Measurements from ENCODE around the gene MYB. TPM values are rescaled to one million over a fixed set of nuclear protein-coding genes. Genes with fewer than 3 reads are reported as not detected.

Gene MYB
- total and polyA plus RNA-seq, 2 experiments from 2014 or later = 4.2 to 7.9 TPM

DNA sequence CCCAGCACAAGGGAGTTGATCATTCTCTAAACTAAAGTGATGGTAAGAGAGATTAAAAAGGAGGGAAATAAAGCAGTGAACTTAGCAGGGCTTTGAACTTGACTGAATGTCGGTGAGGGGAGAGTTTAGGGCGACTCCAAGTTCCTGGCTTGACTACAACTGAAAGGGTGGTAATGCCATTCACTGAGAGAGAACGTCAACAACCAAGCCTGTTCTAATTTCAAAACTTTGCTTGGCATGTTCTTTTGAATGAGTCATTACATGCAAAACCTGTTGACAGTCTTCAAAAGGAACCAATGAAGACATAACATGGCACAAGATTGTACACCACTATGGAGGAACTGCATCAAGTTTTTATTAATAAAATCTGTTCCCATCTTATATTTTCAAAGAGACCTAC, 10.3 kb upstream of the MYB start:
- H3K4me3 Mint-ChIP-seq = no peak overlapping the region
- TF ChIP-seq EZH2 (IDR thresholded peaks at IDR 0.05; ENCODE audit: low read depth, unreplicated experiment) (no peak), STAT1 (IDR thresholded peaks at IDR 0.05; ENCODE audit: unreplicated experiment) (no peak), NANOG (IDR thresholded peaks at IDR 0.05; ENCODE audit: borderline replicate concordance) (no peak), EZH2phosphoT487 (IDR thresholded peaks at IDR 0.05; ENCODE audit: unreplicated experiment) (no peak), ZNF331 (CRISPR knock-in tag; IDR thresholded peaks at IDR 0.05; ENCODE audit: low read depth) (no peak), POLR2AphosphoS5 (IDR thresholded peaks at IDR 0.05; ENCODE audit: low read depth) (no peak), ZNF114 (CRISPR knock-in tag; IDR thresholded peaks at IDR 0.05) (no peak), CREB1 (CRISPR knock-in tag; IDR thresholded peaks at IDR 0.05; ENCODE audit: low read depth) (no peak), ETS1 (IDR thresholded peaks at IDR 0.05) (no peak), JUNB (IDR thresholded peaks at IDR 0.05; ENCODE audit: unreplicated experiment) (no peak)
- TF ChIP-seq, protein P1, sequence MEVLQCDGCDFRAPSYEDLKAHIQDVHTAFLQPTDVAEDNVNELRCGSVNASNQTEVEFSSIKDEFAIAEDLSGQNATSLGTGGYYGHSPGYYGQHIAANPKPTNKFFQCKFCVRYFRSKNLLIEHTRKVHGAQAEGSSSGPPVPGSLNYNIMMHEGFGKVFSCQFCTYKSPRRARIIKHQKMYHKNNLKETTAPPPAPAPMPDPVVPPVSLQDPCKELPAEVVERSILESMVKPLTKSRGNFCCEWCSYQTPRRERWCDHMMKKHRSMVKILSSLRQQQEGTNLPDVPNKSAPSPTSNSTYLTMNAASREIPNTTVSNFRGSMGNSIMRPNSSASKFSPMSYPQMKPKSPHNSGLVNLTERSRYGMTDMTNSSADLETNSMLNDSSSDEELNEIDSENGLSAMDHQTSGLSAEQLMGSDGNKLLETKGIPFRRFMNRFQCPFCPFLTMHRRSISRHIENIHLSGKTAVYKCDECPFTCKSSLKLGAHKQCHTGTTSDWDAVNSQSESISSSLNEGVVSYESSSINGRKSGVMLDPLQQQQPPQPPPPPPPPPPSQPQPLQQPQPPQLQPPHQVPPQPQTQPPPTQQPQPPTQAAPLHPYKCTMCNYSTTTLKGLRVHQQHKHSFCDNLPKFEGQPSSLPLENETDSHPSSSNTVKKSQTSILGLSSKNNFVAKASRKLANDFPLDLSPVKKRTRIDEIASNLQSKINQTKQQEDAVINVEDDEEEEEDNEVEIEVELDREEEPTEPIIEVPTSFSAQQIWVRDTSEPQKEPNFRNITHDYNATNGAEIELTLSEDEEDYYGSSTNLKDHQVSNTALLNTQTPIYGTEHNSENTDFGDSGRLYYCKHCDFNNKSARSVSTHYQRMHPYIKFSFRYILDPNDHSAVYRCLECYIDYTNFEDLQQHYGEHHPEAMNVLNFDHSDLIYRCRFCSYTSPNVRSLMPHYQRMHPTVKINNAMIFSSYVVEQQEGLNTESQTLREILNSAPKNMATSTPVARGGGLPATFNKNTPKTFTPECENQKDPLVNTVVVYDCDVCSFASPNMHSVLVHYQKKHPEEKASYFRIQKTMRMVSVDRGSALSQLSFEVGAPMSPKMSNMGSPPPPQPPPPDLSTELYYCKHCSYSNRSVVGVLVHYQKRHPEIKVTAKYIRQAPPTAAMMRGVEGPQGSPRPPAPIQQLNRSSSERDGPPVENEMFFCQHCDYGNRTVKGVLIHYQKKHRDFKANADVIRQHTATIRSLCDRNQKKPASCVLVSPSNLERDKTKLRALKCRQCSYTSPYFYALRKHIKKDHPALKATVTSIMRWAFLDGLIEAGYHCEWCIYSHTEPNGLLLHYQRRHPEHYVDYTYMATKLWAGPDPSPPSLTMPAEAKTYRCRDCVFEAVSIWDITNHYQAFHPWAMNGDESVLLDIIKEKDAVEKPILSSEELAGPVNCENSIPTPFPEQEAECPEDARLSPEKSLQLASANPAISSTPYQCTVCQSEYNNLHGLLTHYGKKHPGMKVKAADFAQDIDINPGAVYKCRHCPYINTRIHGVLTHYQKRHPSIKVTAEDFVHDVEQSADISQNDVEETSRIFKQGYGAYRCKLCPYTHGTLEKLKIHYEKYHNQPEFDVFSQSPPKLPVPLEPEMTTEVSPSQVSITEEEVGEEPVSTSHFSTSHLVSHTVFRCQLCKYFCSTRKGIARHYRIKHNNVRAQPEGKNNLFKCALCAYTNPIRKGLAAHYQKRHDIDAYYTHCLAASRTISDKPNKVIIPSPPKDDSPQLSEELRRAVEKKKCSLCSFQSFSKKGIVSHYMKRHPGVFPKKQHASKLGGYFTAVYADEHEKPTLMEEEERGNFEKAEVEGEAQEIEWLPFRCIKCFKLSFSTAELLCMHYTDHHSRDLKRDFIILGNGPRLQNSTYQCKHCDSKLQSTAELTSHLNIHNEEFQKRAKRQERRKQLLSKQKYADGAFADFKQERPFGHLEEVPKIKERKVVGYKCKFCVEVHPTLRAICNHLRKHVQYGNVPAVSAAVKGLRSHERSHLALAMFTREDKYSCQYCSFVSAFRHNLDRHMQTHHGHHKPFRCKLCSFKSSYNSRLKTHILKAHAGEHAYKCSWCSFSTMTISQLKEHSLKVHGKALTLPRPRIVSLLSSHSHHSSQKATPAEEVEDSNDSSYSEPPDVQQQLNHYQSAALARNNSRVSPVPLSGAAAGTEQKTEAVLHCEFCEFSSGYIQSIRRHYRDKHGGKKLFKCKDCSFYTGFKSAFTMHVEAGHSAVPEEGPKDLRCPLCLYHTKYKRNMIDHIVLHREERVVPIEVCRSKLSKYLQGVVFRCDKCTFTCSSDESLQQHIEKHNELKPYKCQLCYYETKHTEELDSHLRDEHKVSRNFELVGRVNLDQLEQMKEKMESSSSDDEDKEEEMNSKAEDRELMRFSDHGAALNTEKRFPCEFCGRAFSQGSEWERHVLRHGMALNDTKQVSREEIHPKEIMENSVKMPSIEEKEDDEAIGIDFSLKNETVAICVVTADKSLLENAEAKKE (CRISPR knock-in tag; IDR thresholded peaks at IDR 0.05) = no peak
- TF ChIP-seq, protein P2, sequence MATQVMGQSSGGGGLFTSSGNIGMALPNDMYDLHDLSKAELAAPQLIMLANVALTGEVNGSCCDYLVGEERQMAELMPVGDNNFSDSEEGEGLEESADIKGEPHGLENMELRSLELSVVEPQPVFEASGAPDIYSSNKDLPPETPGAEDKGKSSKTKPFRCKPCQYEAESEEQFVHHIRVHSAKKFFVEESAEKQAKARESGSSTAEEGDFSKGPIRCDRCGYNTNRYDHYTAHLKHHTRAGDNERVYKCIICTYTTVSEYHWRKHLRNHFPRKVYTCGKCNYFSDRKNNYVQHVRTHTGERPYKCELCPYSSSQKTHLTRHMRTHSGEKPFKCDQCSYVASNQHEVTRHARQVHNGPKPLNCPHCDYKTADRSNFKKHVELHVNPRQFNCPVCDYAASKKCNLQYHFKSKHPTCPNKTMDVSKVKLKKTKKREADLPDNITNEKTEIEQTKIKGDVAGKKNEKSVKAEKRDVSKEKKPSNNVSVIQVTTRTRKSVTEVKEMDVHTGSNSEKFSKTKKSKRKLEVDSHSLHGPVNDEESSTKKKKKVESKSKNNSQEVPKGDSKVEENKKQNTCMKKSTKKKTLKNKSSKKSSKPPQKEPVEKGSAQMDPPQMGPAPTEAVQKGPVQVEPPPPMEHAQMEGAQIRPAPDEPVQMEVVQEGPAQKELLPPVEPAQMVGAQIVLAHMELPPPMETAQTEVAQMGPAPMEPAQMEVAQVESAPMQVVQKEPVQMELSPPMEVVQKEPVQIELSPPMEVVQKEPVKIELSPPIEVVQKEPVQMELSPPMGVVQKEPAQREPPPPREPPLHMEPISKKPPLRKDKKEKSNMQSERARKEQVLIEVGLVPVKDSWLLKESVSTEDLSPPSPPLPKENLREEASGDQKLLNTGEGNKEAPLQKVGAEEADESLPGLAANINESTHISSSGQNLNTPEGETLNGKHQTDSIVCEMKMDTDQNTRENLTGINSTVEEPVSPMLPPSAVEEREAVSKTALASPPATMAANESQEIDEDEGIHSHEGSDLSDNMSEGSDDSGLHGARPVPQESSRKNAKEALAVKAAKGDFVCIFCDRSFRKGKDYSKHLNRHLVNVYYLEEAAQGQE (IDR thresholded peaks at IDR 0.05; ENCODE audit: unreplicated experiment) = no peak
- TF ChIP-seq, protein P3, sequence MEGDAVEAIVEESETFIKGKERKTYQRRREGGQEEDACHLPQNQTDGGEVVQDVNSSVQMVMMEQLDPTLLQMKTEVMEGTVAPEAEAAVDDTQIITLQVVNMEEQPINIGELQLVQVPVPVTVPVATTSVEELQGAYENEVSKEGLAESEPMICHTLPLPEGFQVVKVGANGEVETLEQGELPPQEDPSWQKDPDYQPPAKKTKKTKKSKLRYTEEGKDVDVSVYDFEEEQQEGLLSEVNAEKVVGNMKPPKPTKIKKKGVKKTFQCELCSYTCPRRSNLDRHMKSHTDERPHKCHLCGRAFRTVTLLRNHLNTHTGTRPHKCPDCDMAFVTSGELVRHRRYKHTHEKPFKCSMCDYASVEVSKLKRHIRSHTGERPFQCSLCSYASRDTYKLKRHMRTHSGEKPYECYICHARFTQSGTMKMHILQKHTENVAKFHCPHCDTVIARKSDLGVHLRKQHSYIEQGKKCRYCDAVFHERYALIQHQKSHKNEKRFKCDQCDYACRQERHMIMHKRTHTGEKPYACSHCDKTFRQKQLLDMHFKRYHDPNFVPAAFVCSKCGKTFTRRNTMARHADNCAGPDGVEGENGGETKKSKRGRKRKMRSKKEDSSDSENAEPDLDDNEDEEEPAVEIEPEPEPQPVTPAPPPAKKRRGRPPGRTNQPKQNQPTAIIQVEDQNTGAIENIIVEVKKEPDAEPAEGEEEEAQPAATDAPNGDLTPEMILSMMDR (conservative IDR thresholded peaks at IDR 0.05; ENCODE audit: low read depth in 2 of 2) = no peak
- no peak overlapping the region for H2AFZ ChIP-seq
- no peaks in the 10 kb centered on the region for H3K36me3 ChIP-seq (ENCODE audit: insufficient read depth)
- H3K9me2 ChIP-seq (ENCODE audit: insufficient read depth) = no peaks in the 10 kb centered on the region
- H3K36me3 Mint-ChIP-seq (ENCODE audit: low read depth) = no peaks in the 10 kb centered on the region
- H3K4me1 ChIP-seq (ENCODE audit: insufficient read depth) = no peaks in the 10 kb centered on the region
- no peak for ATAC-seq
- no peak overlapping the region for H3K27ac Mint-ChIP-seq
- H3K27me3 Mint-ChIP-seq (ENCODE audit: insufficient read depth, low read depth, poor library complexity) = no peaks in the 10 kb centered on the region
- no peak overlapping the region for H3K27ac ChIP-seq (ENCODE audit: low read depth)
- no peaks in the 10 kb centered on the region for H4K20me1 ChIP-seq (replicated peaks; ENCODE audit: insufficient read depth)
- no peaks in the 10 kb centered on the region for H3K4me1 Mint-ChIP-seq
- no peak overlapping the region for H3K4me2 ChIP-seq
- no peak overlapping the region for H3K4me3 ChIP-seq
- no peaks in the 10 kb centered on the region for H3K9me3 Mint-ChIP-seq
- H3F3A ChIP-seq (replicated peaks; ENCODE audit: low read depth) = no peaks in the 10 kb centered on the region
- DNase-seq (ENCODE audit: low spot score) = no peak
- no peaks in the 10 kb centered on the region for H3K27me3 ChIP-seq (ENCODE audit: insufficient read depth)
- H3K79me2 ChIP-seq (replicated peaks; ENCODE audit: insufficient read depth) = no peaks in the 10 kb centered on the region

Measured in GM23338 (cell line).